Neural cell (in vitro differentiated cells): ENCODE measurements around the gene ZFYVE26. TPM values are rescaled to one million over a fixed set of nuclear protein-coding genes. Genes with fewer than 3 reads are reported as not detected.

Experiments
- H2AFZ ChIP-seq: fragments of 200-600, 300-800 bp; sonication (generic), shearing (Covaris generic); 2 replicates; pipeline ENCODE4 v1.6.0; 2014; ENCODE audit warnings: low read depth, mild to moderate bottlenecking, antibody characterized with exemption, low read length, moderate library complexity
- H3F3A ChIP-seq: fragments of 200-600 bp; shearing (Covaris generic); 2 replicates; pipeline ENCODE4 v1.6.1; 2016; ENCODE audit warnings: mild to moderate bottlenecking, moderate library complexity, mixed read lengths, antibody characterized with exemption, low read length; ENCODE audit not compliant: insufficient read depth, poor library complexity, severe bottlenecking
- H3K27ac ChIP-seq: fragments of 200-600, 300-800 bp; sonication (generic), shearing (Covaris generic); 2 replicates; pipeline ENCODE4 v1.5.1; 2014; ENCODE audit warnings: mild to moderate bottlenecking, low read length, moderate library complexity
- H3K27me3 ChIP-seq: fragments of 300-800, 200-600 bp; sonication (generic), shearing (Covaris generic); 2 replicates; pipeline ENCODE4 v1.6.0; 2014; ENCODE audit warnings: mild to moderate bottlenecking, low read depth, low read length, moderate library complexity; ENCODE audit not compliant: insufficient read depth
- H3K36me3 ChIP-seq: fragments of 300-800, 200-600 bp; sonication (generic), shearing (Covaris generic); 2 replicates; pipeline ENCODE4 v1.5.1; 2014; ENCODE audit warnings: mild to moderate bottlenecking, antibody characterized with exemption, low read length, moderate library complexity; ENCODE audit not compliant: insufficient read depth
- H3K4me2 ChIP-seq: fragments of 300-800, 200-600 bp; sonication (generic), shearing (Covaris generic); 2 replicates; pipeline ENCODE4 v1.6.0; 2014; ENCODE audit warnings: mild to moderate bottlenecking, low read length
- H3K4me3 ChIP-seq: fragments of 300-800, 200-600 bp; sonication (generic), shearing (Covaris generic); 2 replicates; pipeline ENCODE4 v1.5.1; 2014; ENCODE audit warnings: mild to moderate bottlenecking, low read length, moderate library complexity
- H3K79me2 ChIP-seq: fragments of 200-600 bp; shearing (Covaris generic); replicated peaks from 2 replicates; pipeline ENCODE4 v1.6.0; 2014; ENCODE audit warnings: mild to moderate bottlenecking, low read length, moderate library complexity; ENCODE audit not compliant: insufficient read depth
- H3K9ac ChIP-seq: fragments of 300-800, 200-600 bp; sonication (generic), shearing (Covaris generic); 2 replicates; pipeline ENCODE4 v1.6.1; 2016; ENCODE audit warnings: mild to moderate bottlenecking, low read length, mixed read lengths
- H3K9me2 ChIP-seq: fragments of 200-600 bp; shearing (Covaris generic); 2 replicates; pipeline ENCODE4 v1.6.1; 2016; ENCODE audit warnings: mild to moderate bottlenecking, low read length, mixed read lengths; ENCODE audit not compliant: insufficient read depth
- H3K9me3 ChIP-seq: fragments of 200-600, 300-800 bp; sonication (generic), shearing (Covaris generic); 2 replicates; pipeline ENCODE4 v1.6.1; 2016; ENCODE audit warnings: mild to moderate bottlenecking, mixed run types, low read length, moderate library complexity, mixed read lengths
- H4K20me1 ChIP-seq: fragments of 200-600 bp; shearing (Covaris generic); 2 replicates; pipeline ENCODE4 v1.6.1; 2016; ENCODE audit warnings: mild to moderate bottlenecking, mixed run types; ENCODE audit not compliant: insufficient read depth
- EP300 ChIP-seq: fragments of 450-650 bp; conservative IDR thresholded peaks from 2 replicates; pipeline ENCODE4 v1.6.1; 2014; ENCODE audit warnings: antibody characterized with exemption, mild to moderate bottlenecking, moderate library complexity; ENCODE audit not compliant: poor library complexity, severe bottlenecking
- EZH2 ChIP-seq: fragments of 200-600, 300-800 bp; shearing (Covaris generic), sonication (generic); IDR thresholded peaks from 2 replicates; pipeline ENCODE4 v1.6.1; 2014; ENCODE audit warnings: antibody characterized with exemption, low read length, borderline replicate concordance, mild to moderate bottlenecking; ENCODE audit not compliant: insufficient read depth, poor library complexity, severe bottlenecking
- MXI1 ChIP-seq: fragments of 450-650 bp; conservative IDR thresholded peaks from 2 replicates; pipeline ENCODE4 v1.6.1; 2014; ENCODE audit warnings: antibody characterized with exemption, mild to moderate bottlenecking; ENCODE audit not compliant: poor library complexity, severe bottlenecking
- POLR2AphosphoS5 ChIP-seq: IDR thresholded peaks from 2 replicates; pipeline ENCODE4 v1.6.1; 2012
- RAD21 ChIP-seq: fragments of 450-650 bp; conservative IDR thresholded peaks from 2 replicates; pipeline ENCODE4 v1.6.1; 2014; ENCODE audit warnings: antibody characterized with exemption, mild to moderate bottlenecking, moderate library complexity
- REST ChIP-seq: IDR thresholded peaks from 2 replicates; pipeline ENCODE4 v1.6.1; 2012; ENCODE audit warnings: borderline replicate concordance
- SMC3 ChIP-seq: fragments of 450-650 bp; conservative IDR thresholded peaks from 2 replicates; pipeline ENCODE4 v1.6.1; 2014; ENCODE audit warnings: antibody characterized with exemption, mild to moderate bottlenecking, moderate library complexity; ENCODE audit not compliant: poor library complexity
- TAF1 ChIP-seq: IDR thresholded peaks from 2 replicates; pipeline ENCODE4 v1.6.1; 2012; ENCODE audit warnings: low read depth
- polyA plus RNA-seq: library from polyadenylated mRNA; depleted of rRNA; stranded (reverse); fragments of >200 nt; gene quantifications from 2 replicates; pipeline ENCODE4 v1.2.3, GENCODE V29; 2014
- TF ChIP-seq, protein P1 (sequence below): fragments of 450-650 bp; IDR thresholded peaks from 2 replicates; pipeline ENCODE4 v1.5.1; 2014; ENCODE audit warnings: antibody characterized with exemption, mild to moderate bottlenecking, moderate library complexity; ENCODE audit not compliant: poor library complexity, severe bottlenecking

Gene ZFYVE26
- polyA plus RNA-seq, 1 donor from 2014 or later = 8.5 TPM

GRCh38 chr14:67806246-67806645 lies 10.1 kb downstream of the ZFYVE26 start:
- H3F3A ChIP-seq = no peaks in the 10 kb centered on the region
- peaks cover 10% of the 10 kb centered on the region for H3K36me3 ChIP-seq
- TF ChIP-seq REST = no peak
- TF ChIP-seq, protein P1, sequence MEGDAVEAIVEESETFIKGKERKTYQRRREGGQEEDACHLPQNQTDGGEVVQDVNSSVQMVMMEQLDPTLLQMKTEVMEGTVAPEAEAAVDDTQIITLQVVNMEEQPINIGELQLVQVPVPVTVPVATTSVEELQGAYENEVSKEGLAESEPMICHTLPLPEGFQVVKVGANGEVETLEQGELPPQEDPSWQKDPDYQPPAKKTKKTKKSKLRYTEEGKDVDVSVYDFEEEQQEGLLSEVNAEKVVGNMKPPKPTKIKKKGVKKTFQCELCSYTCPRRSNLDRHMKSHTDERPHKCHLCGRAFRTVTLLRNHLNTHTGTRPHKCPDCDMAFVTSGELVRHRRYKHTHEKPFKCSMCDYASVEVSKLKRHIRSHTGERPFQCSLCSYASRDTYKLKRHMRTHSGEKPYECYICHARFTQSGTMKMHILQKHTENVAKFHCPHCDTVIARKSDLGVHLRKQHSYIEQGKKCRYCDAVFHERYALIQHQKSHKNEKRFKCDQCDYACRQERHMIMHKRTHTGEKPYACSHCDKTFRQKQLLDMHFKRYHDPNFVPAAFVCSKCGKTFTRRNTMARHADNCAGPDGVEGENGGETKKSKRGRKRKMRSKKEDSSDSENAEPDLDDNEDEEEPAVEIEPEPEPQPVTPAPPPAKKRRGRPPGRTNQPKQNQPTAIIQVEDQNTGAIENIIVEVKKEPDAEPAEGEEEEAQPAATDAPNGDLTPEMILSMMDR = no peak
- no peak overlapping the region for H3K4me3 ChIP-seq
- no peaks in the 10 kb centered on the region for H3K79me2 ChIP-seq
- H3K9me2 ChIP-seq = no peaks in the 10 kb centered on the region
- H4K20me1 ChIP-seq = no peaks in the 10 kb centered on the region
- H3K27me3 ChIP-seq = no peaks in the 10 kb centered on the region
- H3K4me2 ChIP-seq = no peak overlapping the region
- H3K27ac ChIP-seq = no peak overlapping the region
- no peak overlapping the region for H3K9ac ChIP-seq
- H2AFZ ChIP-seq = no peak overlapping the region
- H3K9me3 ChIP-seq = no peaks in the 10 kb centered on the region

DNA sequence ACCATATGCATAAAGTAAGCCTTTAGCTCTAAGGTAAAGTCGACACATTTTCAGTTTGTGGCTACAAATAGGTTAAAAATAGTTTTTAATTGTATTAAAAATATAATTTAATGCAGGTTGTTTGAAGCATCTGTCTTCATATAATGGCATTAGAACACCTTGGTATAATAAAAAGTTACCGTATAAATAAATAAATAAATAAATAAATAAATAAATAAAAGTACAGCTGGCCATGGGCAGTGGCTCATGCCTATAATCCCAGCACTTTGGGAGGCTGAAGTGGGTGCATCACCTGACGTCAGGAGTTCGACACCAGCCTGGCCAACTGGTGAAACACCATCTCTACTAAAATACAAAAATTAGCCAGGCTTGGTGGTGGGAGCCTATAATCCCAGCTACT lies 15.6 kb downstream of the ZFYVE26 start:
- Histone ChIP-seq H3F3A (no peaks in the 10 kb centered on the region), H3K9ac (no peak overlapping the region), H3K4me2 (no peak overlapping the region), H4K20me1 (no peaks in the 10 kb centered on the region), H3K9me2 (no peaks in the 10 kb centered on the region), H3K79me2 (no peaks in the 10 kb centered on the region), H3K4me3 (no peak overlapping the region), H2AFZ (no peak overlapping the region), H3K27ac (no peak overlapping the region), H3K27me3 (no peaks in the 10 kb centered on the region), H3K36me3 (peaks cover 15% of the 10 kb centered on the region), H3K9me3 (no peaks in the 10 kb centered on the region)
- TF ChIP-seq SMC3 (no peak), EP300 (no peak), RAD21 (no peak), MXI1 (no peak)

DNA sequence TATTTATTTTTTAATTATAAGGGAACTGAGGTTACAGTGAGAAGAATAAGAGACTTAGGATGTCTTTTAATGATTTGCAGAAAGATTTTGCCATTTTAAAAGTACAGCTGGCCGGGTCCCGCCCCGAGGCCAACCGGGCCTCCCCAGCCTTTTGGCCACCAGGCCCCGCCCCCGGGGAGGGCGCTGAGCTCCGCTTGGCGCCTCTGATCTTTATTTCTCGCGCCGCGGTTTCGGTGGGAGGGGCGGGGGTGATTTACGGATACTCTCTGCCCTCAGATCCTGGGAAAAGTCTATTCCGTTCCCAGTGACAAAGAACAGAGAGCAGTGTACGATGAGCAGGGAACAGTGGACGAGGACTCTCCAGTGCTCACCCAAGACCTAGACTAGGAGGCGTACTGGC lies 17.7 kb downstream of the ZFYVE26 start:
- Histone ChIP-seq H3K9me3 (no peaks in the 10 kb centered on the region), H3K36me3 (peaks cover 20% of the 10 kb centered on the region), H3K4me3 (no peak overlapping the region), H3K4me2 (no peak overlapping the region), H3K27me3 (no peaks in the 10 kb centered on the region), H3K79me2 (no peaks in the 10 kb centered on the region), H4K20me1 (no peaks in the 10 kb centered on the region), H2AFZ (no peak overlapping the region), H3F3A (no peaks in the 10 kb centered on the region), H3K9ac (no peak overlapping the region), H3K27ac (no peak overlapping the region), H3K9me2 (no peaks in the 10 kb centered on the region)
- TF ChIP-seq, protein P1 = no peak
- TF ChIP-seq EP300 = no peak
- no peak for TF ChIP-seq REST
- no peak for TF ChIP-seq TAF1
- TF ChIP-seq SMC3 = no peak
- no peak for TF ChIP-seq POLR2AphosphoS5
- TF ChIP-seq EZH2 = no peak
